Gastroesophageal sphincter (tissue), 3 donors: ENCODE data around the gene FAM149B1.

ENCODE experiments used
- CTCF ChIP-seq, 4 experiments: fragments of 200-600 bp in 2 of 4; fragments of 450-650 bp in 2 of 4; sonication (generic) in 1 of 4; IDR thresholded peaks; one replicate each; pipeline ENCODE4 v1.5.1; 2017 to 2019; ENCODE audit warnings: antibody characterized with exemption in 4 of 4, mild to moderate bottlenecking in 2 of 4, moderate library complexity in 2 of 4
- EP300 ChIP-seq: sonication (generic); formaldehyde crosslinking; IDR thresholded peaks from one replicate; pipeline ENCODE4 v1.6.1; 2017; ENCODE audit warnings: antibody characterized with exemption, mild to moderate bottlenecking
- POLR2A ChIP-seq, 2 donors: fragments of 450-650 bp; IDR thresholded peaks; one replicate each; pipeline ENCODE4 v1.6.1; 2017; ENCODE audit warnings: antibody characterized with exemption in 2 of 2, mild to moderate bottlenecking in 2 of 2, moderate library complexity in 1 of 2
- POLR2AphosphoS5 ChIP-seq: sonication (generic); formaldehyde crosslinking; IDR thresholded peaks from one replicate; pipeline ENCODE4 v1.6.1; 2017; ENCODE audit warnings: antibody characterized with exemption

GRCh38 chr10:73167783-73168464 lies at the start of gene FAM149B1, which contains the start of gene ECD:
- TF ChIP-seq CTCF (IDR thresholded peaks at IDR 0.05) (peak in 2 of 4 experiments; percentile 34 to 44), POLR2A (IDR thresholded peaks at IDR 0.05) (peak; percentile 93 to 94), EP300 (no peak), POLR2AphosphoS5 (peak; percentile 97)
